ENCODE results near the gene PPP1CB.
A peak's percentile ranks its signal among the peaks of the same experiment; 100 is the strongest.

The PPP1CB gene

DNA sequence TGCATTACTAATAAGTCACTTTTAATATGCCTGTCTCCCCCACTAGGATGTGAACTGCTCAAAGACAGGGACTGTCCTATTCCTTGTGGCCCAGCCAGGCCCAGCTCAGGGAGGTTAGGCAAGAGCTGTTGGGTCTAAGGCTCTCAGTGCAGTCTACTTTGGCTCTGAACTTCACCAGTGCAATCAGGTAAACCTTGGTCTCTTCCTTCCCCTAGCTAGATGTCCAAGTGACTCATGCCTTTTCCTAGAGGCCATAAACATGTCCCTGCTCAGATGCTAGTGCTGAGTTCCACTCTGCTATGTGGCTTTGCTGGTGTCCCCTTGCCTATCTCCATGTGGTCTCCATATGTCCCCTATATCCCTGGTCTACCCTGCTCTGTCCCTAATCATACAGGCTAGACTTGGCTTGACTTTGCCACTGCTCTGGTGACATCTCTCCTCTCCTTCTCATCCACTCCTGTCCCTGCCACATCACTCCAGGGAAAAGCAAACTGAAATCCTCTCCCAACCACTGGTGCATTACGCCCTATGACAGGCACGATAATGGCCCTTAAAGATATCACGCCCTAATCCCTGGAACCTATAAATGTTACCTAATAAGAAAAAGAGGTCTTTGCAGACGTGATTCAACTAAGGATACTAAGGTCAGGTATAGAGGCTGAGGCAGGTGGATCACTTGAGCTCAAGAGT lies 45.7 kb upstream of the PPP1CB start:
- no peak overlapping the region for H3K4me3 ChIP-seq (ENCODE audit: low read depth, low read length)
- H3K4me1 ChIP-seq (ENCODE audit: control insufficient read depth in 1 of 2, insufficient read depth in 2 of 2, low read length in 2 of 2), result peaks cover 7 to 14% of the 10 kb centered on the region in 2 experiments
- no peak for DNase-seq
- H3K9ac ChIP-seq (ENCODE audit: low read length), result no peak overlapping the region
- no peak overlapping the region for H3K18ac ChIP-seq (ENCODE audit: low read length)
- peaks cover 4% of the 10 kb centered on the region for H3K9me3 ChIP-seq (ENCODE audit: insufficient read depth, low read depth, low read length)
- H2BK12ac ChIP-seq (ENCODE audit: low read length), result peak overlapping the region; percentile 23
- no peak overlapping the region for H4K8ac ChIP-seq (ENCODE audit: low read depth, low read length)
- H3K4me2 ChIP-seq (ENCODE audit: low read length), result no peak overlapping the region
- no peaks in the 10 kb centered on the region for H3K27me3 ChIP-seq (ENCODE audit: insufficient read depth, low read length)
- H2AFZ ChIP-seq (ENCODE audit: insufficient read depth, low read length, poor library complexity), result no peak overlapping the region
- no peak overlapping the region for H2BK120ac ChIP-seq (ENCODE audit: insufficient read depth, low read length, poor library complexity)
- H3K79me2 ChIP-seq (ENCODE audit: control insufficient read depth, insufficient read depth, low read length, poor library complexity), result peaks cover 2% of the 10 kb centered on the region
- H2AK5ac ChIP-seq (ENCODE audit: low read length), result peak overlapping the region; percentile 42
- no peak overlapping the region for H3K14ac ChIP-seq (ENCODE audit: low read length)
- H3K36me3 ChIP-seq (ENCODE audit: control insufficient read depth in 1 of 2, insufficient read depth in 2 of 2, low read length in 2 of 2), result no peaks in the 10 kb centered on the region
- no peak overlapping the region for H3K4ac ChIP-seq (ENCODE audit: low read depth, low read length)
- H3K23ac ChIP-seq (ENCODE audit: low read length), result no peak overlapping the region
- H4K91ac ChIP-seq (ENCODE audit: low read depth, low read length), result peak overlapping the region; percentile 2
- WGBS (ENCODE audit: extremely low coverage, insufficient coverage, insufficient read length), result no CpG with 5 or more reads among the region's 4 CpGs
- no peak overlapping the region for H3K27ac ChIP-seq (ENCODE audit: low read depth, low read length)
- peaks cover 8% of the 10 kb centered on the region for H3K79me1 ChIP-seq (ENCODE audit: low read length)
- no peak overlapping the region for H2BK5ac ChIP-seq (ENCODE audit: low read depth, low read length, poor library complexity)
- H4K12ac ChIP-seq (ENCODE audit: low read depth, low read length), result no peak overlapping the region

DNA sequence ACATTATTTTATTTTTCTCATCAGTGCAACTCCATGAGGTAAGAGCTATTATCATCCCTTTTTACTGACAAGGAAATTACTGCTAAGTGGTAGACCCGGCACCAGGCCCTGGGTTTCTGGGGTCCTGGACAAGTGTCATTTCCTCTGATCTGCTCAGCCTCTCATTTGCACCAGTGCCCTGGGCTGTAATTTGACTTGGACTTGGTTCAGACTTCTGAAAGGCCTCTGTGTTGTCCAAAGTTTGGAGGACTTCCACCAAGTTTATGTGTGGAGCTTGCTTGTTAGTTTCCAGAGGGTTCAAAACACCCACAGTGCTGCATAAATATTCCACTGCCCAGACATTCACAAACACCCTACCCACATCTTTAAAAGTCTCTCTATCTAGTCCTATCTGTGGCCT lies 44.0 kb upstream of the PPP1CB start:
- Histone ChIP-seq H3K4me1 (ENCODE audit: control insufficient read depth in 1 of 2, insufficient read depth in 2 of 2, low read length in 2 of 2) (peaks cover 8 to 13% of the 10 kb centered on the region in 2 experiments), H2AFZ (ENCODE audit: insufficient read depth, low read length, poor library complexity) (no peak overlapping the region), H3K18ac (ENCODE audit: low read length) (no peak overlapping the region), H3K27me3 (ENCODE audit: insufficient read depth, low read length) (no peaks in the 10 kb centered on the region), H2BK120ac (ENCODE audit: insufficient read depth, low read length, poor library complexity) (no peak overlapping the region), H3K9me3 (ENCODE audit: insufficient read depth, low read depth, low read length) (peaks cover 4% of the 10 kb centered on the region), H2BK12ac (ENCODE audit: low read length) (no peak overlapping the region), H3K14ac (ENCODE audit: low read length) (no peak overlapping the region), H3K4me2 (ENCODE audit: low read length) (no peak overlapping the region), H3K79me1 (ENCODE audit: low read length) (peaks cover 10% of the 10 kb centered on the region), H3K4me3 (ENCODE audit: low read depth, low read length) (no peak overlapping the region), H4K8ac (ENCODE audit: low read depth, low read length) (no peak overlapping the region), H3K4ac (ENCODE audit: low read depth, low read length) (no peak overlapping the region), H2BK5ac (ENCODE audit: low read depth, low read length, poor library complexity) (no peak overlapping the region), H3K27ac (ENCODE audit: low read depth, low read length) (no peak overlapping the region), H3K23ac (ENCODE audit: low read length) (no peak overlapping the region), H4K91ac (ENCODE audit: low read depth, low read length) (no peak overlapping the region), H2AK5ac (ENCODE audit: low read length) (no peak overlapping the region), H3K79me2 (ENCODE audit: control insufficient read depth, insufficient read depth, low read length, poor library complexity) (peaks cover 2% of the 10 kb centered on the region), H3K9ac (ENCODE audit: low read length) (no peak overlapping the region), H4K12ac (ENCODE audit: low read depth, low read length) (no peak overlapping the region), H3K36me3 (ENCODE audit: control insufficient read depth in 1 of 2, insufficient read depth in 2 of 2, low read length in 2 of 2) (no peaks in the 10 kb centered on the region)
- no CpG with 5 or more reads among the region's 1 CpG for WGBS (ENCODE audit: extremely low coverage, insufficient coverage, insufficient read length)
- no peak for DNase-seq

DNA sequence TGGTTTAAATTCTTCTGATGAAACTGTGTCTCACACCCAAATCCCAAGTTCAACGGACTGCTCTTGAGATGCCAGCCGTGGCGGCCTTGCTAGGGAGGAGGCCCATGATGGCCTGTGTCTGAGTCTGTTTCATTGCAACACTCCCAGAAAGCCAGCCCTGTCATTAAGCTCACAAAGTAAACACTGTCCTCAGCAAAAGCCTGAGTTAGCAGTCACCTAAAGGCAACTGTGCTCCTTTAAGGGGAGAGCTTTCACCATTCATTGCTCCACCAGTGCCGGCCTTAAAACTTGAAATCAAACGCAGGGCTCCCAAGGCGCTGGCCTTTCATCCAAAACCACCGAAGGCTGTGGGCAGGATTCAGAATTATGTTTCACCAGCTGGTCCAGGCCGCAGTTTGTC lies 42.5 kb upstream of the PPP1CB start:
- Histone ChIP-seq H3K9me3 (ENCODE audit: insufficient read depth, low read depth, low read length) (peaks cover 4% of the 10 kb centered on the region), H2BK12ac (ENCODE audit: low read length) (peak overlapping the region; percentile 1)
- no CpG with 5 or more reads among the region's 8 CpGs for WGBS (ENCODE audit: extremely low coverage, insufficient coverage, insufficient read length)

DNA sequence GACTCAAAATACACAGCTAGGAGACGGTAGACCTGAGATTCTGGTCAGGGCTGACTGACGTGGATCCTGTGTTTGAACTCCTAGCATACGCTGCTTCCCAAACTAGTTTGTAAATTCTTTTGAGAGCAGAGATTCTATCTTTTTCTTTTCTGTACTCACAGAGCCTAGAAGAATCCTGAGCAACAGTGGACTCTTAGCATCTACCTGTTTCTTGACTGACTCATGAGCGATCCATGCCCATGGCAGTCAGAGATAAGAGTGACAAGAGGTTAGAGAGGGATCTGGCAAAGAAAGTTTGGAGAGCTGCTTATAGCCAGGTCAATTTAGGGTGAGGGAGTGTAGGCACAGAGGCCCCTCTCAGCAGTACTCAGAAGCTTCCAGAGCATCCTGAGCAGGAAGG lies 41.1 kb upstream of the PPP1CB start:
- Histone ChIP-seq H3K27me3 (ENCODE audit: insufficient read depth, low read length) (no peaks in the 10 kb centered on the region), H3K4me2 (ENCODE audit: low read length) (no peak overlapping the region), H4K91ac (ENCODE audit: low read depth, low read length) (peak overlapping the region; percentile 9), H2BK5ac (ENCODE audit: low read depth, low read length, poor library complexity) (peak overlapping the region; percentile 3), H2BK120ac (ENCODE audit: insufficient read depth, low read length, poor library complexity) (peak overlapping the region; percentile 0), H2AK5ac (ENCODE audit: low read length) (no peak overlapping the region), H2BK12ac (ENCODE audit: low read length) (no peak overlapping the region), H4K8ac (ENCODE audit: low read depth, low read length) (no peak overlapping the region), H3K36me3 (ENCODE audit: control insufficient read depth in 1 of 2, insufficient read depth in 2 of 2, low read length in 2 of 2) (no peaks in the 10 kb centered on the region), H3K4me1 (ENCODE audit: control insufficient read depth in 1 of 2, insufficient read depth in 2 of 2, low read length in 2 of 2) (peaks cover 11 to 15% of the 10 kb centered on the region in 2 experiments), H3K18ac (ENCODE audit: low read length) (no peak overlapping the region), H3K79me2 (ENCODE audit: control insufficient read depth, insufficient read depth, low read length, poor library complexity) (peaks cover 2% of the 10 kb centered on the region), H3K4ac (ENCODE audit: low read depth, low read length) (no peak overlapping the region), H3K14ac (ENCODE audit: low read length) (no peak overlapping the region), H3K79me1 (ENCODE audit: low read length) (peaks cover 21% of the 10 kb centered on the region), H4K12ac (ENCODE audit: low read depth, low read length) (no peak overlapping the region), H2AFZ (ENCODE audit: insufficient read depth, low read length, poor library complexity) (no peak overlapping the region), H3K27ac (ENCODE audit: low read depth, low read length) (peak overlapping the region; percentile 95), H3K4me3 (ENCODE audit: low read depth, low read length) (no peak overlapping the region), H3K9ac (ENCODE audit: low read length) (no peak overlapping the region), H3K9me3 (ENCODE audit: insufficient read depth, low read depth, low read length) (peaks cover 4% of the 10 kb centered on the region), H3K23ac (ENCODE audit: low read length) (no peak overlapping the region)
- peak; percentile 67 to 93 for DNase-seq
- no CpG with 5 or more reads among the region's 4 CpGs for WGBS (ENCODE audit: extremely low coverage, insufficient coverage, insufficient read length)

More for the DNA sequence above, 42.5 kb upstream of the PPP1CB start:
- no peak overlapping the region for H4K12ac ChIP-seq (ENCODE audit: low read depth, low read length)
- no peak overlapping the region for H3K4me2 ChIP-seq (ENCODE audit: low read length)
- no peak overlapping the region for H2AFZ ChIP-seq (ENCODE audit: insufficient read depth, low read length, poor library complexity)
- peaks cover 16% of the 10 kb centered on the region for H3K79me1 ChIP-seq (ENCODE audit: low read length)
- H3K18ac ChIP-seq (ENCODE audit: low read length), result no peak overlapping the region
- H2BK5ac ChIP-seq (ENCODE audit: low read depth, low read length, poor library complexity), result peak overlapping the region; percentile 81
- no peak overlapping the region for H3K23ac ChIP-seq (ENCODE audit: low read length)
- peak overlapping the region; percentile 2 for H2BK120ac ChIP-seq (ENCODE audit: insufficient read depth, low read length, poor library complexity)
- H3K4me3 ChIP-seq (ENCODE audit: low read depth, low read length), result no peak overlapping the region
- H3K9ac ChIP-seq (ENCODE audit: low read length), result no peak overlapping the region
- no peak overlapping the region for H2AK5ac ChIP-seq (ENCODE audit: low read length)
- H3K36me3 ChIP-seq (ENCODE audit: control insufficient read depth in 1 of 2, insufficient read depth in 2 of 2, low read length in 2 of 2), result no peaks in the 10 kb centered on the region
- no peak overlapping the region for H3K4ac ChIP-seq (ENCODE audit: low read depth, low read length)
- DNase-seq, result no peak
- peaks cover 11 to 15% of the 10 kb centered on the region in 2 experiments for H3K4me1 ChIP-seq (ENCODE audit: control insufficient read depth in 1 of 2, insufficient read depth in 2 of 2, low read length in 2 of 2)
- peak overlapping the region; percentile 72 for H4K91ac ChIP-seq (ENCODE audit: low read depth, low read length)
- H3K14ac ChIP-seq (ENCODE audit: low read length), result peak overlapping the region; percentile 42
- peak overlapping the region; percentile 95 for H3K27ac ChIP-seq (ENCODE audit: low read depth, low read length)
- H3K79me2 ChIP-seq (ENCODE audit: control insufficient read depth, insufficient read depth, low read length, poor library complexity), result peaks cover 2% of the 10 kb centered on the region
- no peak overlapping the region for H4K8ac ChIP-seq (ENCODE audit: low read depth, low read length)
- no peaks in the 10 kb centered on the region for H3K27me3 ChIP-seq (ENCODE audit: insufficient read depth, low read length)
